Esophagus muscularis mucosa (tissue), 4 donors: ENCODE measurements around the gene DGKB. TPM values are rescaled to one million over a fixed set of nuclear protein-coding genes. Genes with fewer than 3 reads are reported as not detected.

Source experiments
- DNase-seq: peaks from one replicate; pipeline ENCODE4 v3.0.0-alpha.2; 2017; ENCODE audit errors: extremely low spot score
- H3K27ac ChIP-seq, 4 donors: fragments of 200-600 bp; sonication (generic); replicated peaks in 1 of 4; 1 replicate in 3 of 4; 2 replicates in 1 of 4; pipeline ENCODE4 v1.5.1; 2016 to 2019; ENCODE audit warnings: mild to moderate bottlenecking in 1 of 4
- H3K27me3 ChIP-seq, 4 donors: fragments of 200-600 bp; sonication (generic); one replicate each; pipeline versions ENCODE4 v1.5.1 to v1.6.0; 2016 to 2019
- H3K36me3 ChIP-seq, 4 donors: fragments of 200-600 bp; sonication (generic); one replicate each; pipeline ENCODE4 v1.5.1; 2016 to 2019
- H3K4me1 ChIP-seq, 4 donors: fragments of 200-600 bp; sonication (generic); one replicate each; pipeline ENCODE4 v1.5.1; 2016 to 2019
- H3K4me3 ChIP-seq, 4 donors: fragments of 200-600 bp; sonication (generic); 1 replicate in 2 of 4; 2 replicates in 2 of 4; pipeline ENCODE4 v1.5.1; 2016 to 2019; ENCODE audit warnings: mild to moderate bottlenecking in 4 of 4, moderate library complexity in 1 of 4
- H3K9me3 ChIP-seq, 4 donors: fragments of 200-600 bp; sonication (generic); 1 replicate in 3 of 4; 2 replicates in 1 of 4; pipeline ENCODE4 v1.5.1; 2016 to 2019
- CTCF ChIP-seq, 3 experiments: fragments of 200-600 bp in 2 of 3; fragments of 450-650 bp in 1 of 3; sonication (generic) in 2 of 3; IDR thresholded peaks; one replicate each; pipeline ENCODE4 v1.5.1; 2017 to 2019; ENCODE audit warnings: antibody characterized with exemption in 3 of 3, mild to moderate bottlenecking in 2 of 3, moderate library complexity in 1 of 3
- EP300 ChIP-seq: sonication (generic); formaldehyde crosslinking; IDR thresholded peaks from one replicate; pipeline ENCODE4 v1.6.1; 2017; ENCODE audit warnings: antibody characterized with exemption
- POLR2A ChIP-seq: fragments of 450-650 bp; IDR thresholded peaks from one replicate; pipeline ENCODE4 v1.6.1; 2017; ENCODE audit warnings: antibody characterized with exemption, moderate library complexity, mild to moderate bottlenecking, low read depth
- POLR2AphosphoS5 ChIP-seq, 2 donors: sonication (generic); formaldehyde crosslinking; IDR thresholded peaks; one replicate each; pipeline ENCODE4 v1.6.1; 2017; ENCODE audit warnings: antibody characterized with exemption in 2 of 2
- WGBS: methylation state at CpG from one replicate; pipeline ENCODE4 v1.1.5; 2018; 5-methylcytosine and 5-hydroxymethylcytosine counted together
- intact Hi-C: fragments of 100-400 bp; cut with DNase I; formaldehyde crosslinking; loops from one replicate; pipeline ENCODE4 v1.15.1; 2023
- total RNA-seq, 4 donors: library from RNA; depleted of rRNA; stranded (reverse); fragments of >200 nt; gene quantifications; one replicate each; pipeline versions ENCODE4 v1.1.0 to v1.2.1, GENCODE V29; 2016

The DGKB gene
- total RNA-seq, 4 donors from 2014 or later, result 10.4 to 18.5 (median 16.0) TPM

- TF ChIP-seq POLR2A (no peak), POLR2AphosphoS5 (IDR thresholded peaks at IDR 0.05) (no peak), EP300 (no peak), CTCF (IDR thresholded peaks at IDR 0.05) (no peak)
- Histone ChIP-seq H3K4me3 (no peak overlapping the region), H3K36me3 (no peaks in the 10 kb centered on the region), H3K9me3 (no peaks in the 10 kb centered on the region), H3K4me1 (no peaks in the 10 kb centered on the region), H3K27me3 (no peaks in the 10 kb centered on the region), H3K27ac (no peak overlapping the region)
- intact Hi-C loops, result no loop called here
- WGBS, result 95% methylated on average over 1 of the region's 1 CpG
- DNase-seq, result no peak
Measured at GRCh38 chr7:14218338-14218737, 684.2 kb downstream of the DGKB start.

GRCh38 chr7:14209896-14210484 lies 692.6 kb downstream of the DGKB start:
- H3K4me3 ChIP-seq, result no peak overlapping the region
- H3K27ac ChIP-seq, result no peak overlapping the region
- H3K27me3 ChIP-seq, result no peaks in the 10 kb centered on the region
- TF ChIP-seq POLR2AphosphoS5 (IDR thresholded peaks at IDR 0.05) (no peak), EP300 (no peak), POLR2A (no peak), CTCF (IDR thresholded peaks at IDR 0.05) (no peak)
- H3K4me1 ChIP-seq, result no peaks in the 10 kb centered on the region
- WGBS, result 67% methylated on average over 1 of the region's 1 CpG
- no peaks in the 10 kb centered on the region for H3K9me3 ChIP-seq
- DNase-seq, result no peak
- intact Hi-C loops, result no loop called here
- H3K36me3 ChIP-seq, result no peaks in the 10 kb centered on the region

- TF ChIP-seq POLR2AphosphoS5 (IDR thresholded peaks at IDR 0.05), result no peak
- no peak for TF ChIP-seq CTCF (IDR thresholded peaks at IDR 0.05)
- TF ChIP-seq POLR2A, result no peak
- TF ChIP-seq EP300, result no peak
- intact Hi-C loops, result no loop called here
Measured at GRCh38 chr7:14207711-14208110, 694.8 kb downstream of the DGKB start.

GRCh38 chr7:14207138-14207537 lies 695.4 kb downstream of the DGKB start:
- no peaks in the 10 kb centered on the region for H3K9me3 ChIP-seq
- no peak overlapping the region for H3K4me3 ChIP-seq
- intact Hi-C loops, result no loop called here
- H3K4me1 ChIP-seq, result no peaks in the 10 kb centered on the region
- TF ChIP-seq EP300 (no peak), POLR2A (no peak), POLR2AphosphoS5 (IDR thresholded peaks at IDR 0.05) (no peak), CTCF (IDR thresholded peaks at IDR 0.05) (no peak)
- no peak for DNase-seq
- no peak overlapping the region for H3K27ac ChIP-seq
- no peaks in the 10 kb centered on the region for H3K27me3 ChIP-seq
- 63% methylated on average over 4 of the region's 4 CpGs for WGBS
- no peaks in the 10 kb centered on the region for H3K36me3 ChIP-seq

More at GRCh38 chr7:14207711-14208110, 694.8 kb downstream of the DGKB start:
- Histone ChIP-seq H3K9me3 (no peaks in the 10 kb centered on the region), H3K27me3 (no peaks in the 10 kb centered on the region), H3K27ac (no peak overlapping the region), H3K4me3 (no peak overlapping the region), H3K4me1 (no peaks in the 10 kb centered on the region), H3K36me3 (no peaks in the 10 kb centered on the region)
- no peak for DNase-seq

- Histone ChIP-seq H3K9me3 (no peaks in the 10 kb centered on the region), H3K4me3 (no peak overlapping the region), H3K4me1 (no peaks in the 10 kb centered on the region), H3K27ac (no peak overlapping the region), H3K36me3 (no peaks in the 10 kb centered on the region), H3K27me3 (no peaks in the 10 kb centered on the region)
- intact Hi-C loops, result no loop called here
- WGBS, result 89% methylated on average over 1 of the region's 1 CpG
- TF ChIP-seq CTCF (IDR thresholded peaks at IDR 0.05) (no peak), EP300 (no peak), POLR2A (no peak), POLR2AphosphoS5 (IDR thresholded peaks at IDR 0.05) (no peak)
- no peak for DNase-seq
Measured at GRCh38 chr7:14206121-14206520, 696.4 kb downstream of the DGKB start.
